Fibroblast of lung (primary cell): Measurements from ENCODE around the gene BACE1. TPM values are rescaled to one million over a fixed set of nuclear protein-coding genes. Genes with fewer than 3 reads are reported as not detected.

Experiments
- DNase-seq, 2 donors: peaks; one replicate each; pipeline versions ENCODE4 v3.0.0 to v3.0.0-alpha.2; 2010; ENCODE audit warnings: low read depth in 2 of 2
- H2AFZ ChIP-seq: 2 replicates; pipeline ENCODE4 v1.5.1; 2012; ENCODE audit warnings: low read length, control low read depth, inconsistent platforms
- H3K27ac ChIP-seq: 2 replicates; pipeline ENCODE4 v1.5.1; 2011; ENCODE audit warnings: low read length, control low read depth; ENCODE audit not compliant: insufficient read depth
- H3K27me3 ChIP-seq: 2 replicates; pipeline ENCODE4 v1.5.1; 2011; ENCODE audit warnings: mild to moderate bottlenecking, low read length; ENCODE audit not compliant: control insufficient read depth, insufficient read depth
- H3K36me3 ChIP-seq: 2 replicates; pipeline ENCODE4 v1.5.1; 2011; ENCODE audit warnings: low read length; ENCODE audit not compliant: control insufficient read depth, insufficient read depth
- H3K4me1 ChIP-seq: 2 replicates; pipeline ENCODE4 v1.5.1; 2011; ENCODE audit warnings: low read length; ENCODE audit not compliant: control insufficient read depth, insufficient read depth; ENCODE audit errors: extremely low read depth
- H3K4me2 ChIP-seq: 2 replicates; pipeline ENCODE4 v1.5.1; 2011; ENCODE audit warnings: low read length, control low read depth; ENCODE audit not compliant: insufficient read depth; ENCODE audit errors: extremely low read depth
- H3K4me3 ChIP-seq, 4 experiments: fragments of 200-600 bp in 1 of 4; sonication (generic) in 1 of 4; replicated peaks in 1 of 4; 2 replicates each; pipeline ENCODE4 v1.5.1; 2011 to 2016; ENCODE audit warnings: low read length in 4 of 4, low read depth in 3 of 4, mild to moderate bottlenecking in 3 of 4, control low read depth in 2 of 4, inconsistent platforms in 1 of 4, mixed read lengths in 1 of 4; ENCODE audit not compliant: insufficient read depth in 1 of 4; ENCODE audit errors: control extremely low read depth in 1 of 4
- H3K79me2 ChIP-seq: 2 replicates; pipeline ENCODE4 v1.5.1; 2012; ENCODE audit warnings: mild to moderate bottlenecking, low read length, inconsistent platforms; ENCODE audit not compliant: control insufficient read depth, insufficient read depth
- H3K9ac ChIP-seq: 2 replicates; pipeline ENCODE4 v1.5.1; 2011; ENCODE audit warnings: mild to moderate bottlenecking, low read length, control low read depth; ENCODE audit not compliant: insufficient read depth
- H3K9me3 ChIP-seq: 2 replicates; pipeline ENCODE4 v1.5.1; 2012; ENCODE audit warnings: low read depth, low read length; ENCODE audit not compliant: control insufficient read depth, insufficient read depth
- H4K20me1 ChIP-seq: 2 replicates; pipeline ENCODE4 v1.5.1; 2011; ENCODE audit warnings: low read length; ENCODE audit not compliant: control insufficient read depth, insufficient read depth; ENCODE audit errors: extremely low read depth
- CTCF ChIP-seq, 2 donors: IDR thresholded peaks in 1 of 2; conservative IDR thresholded peaks in 1 of 2; 1 replicate in 1 of 2; 2 replicates in 1 of 2; pipeline ENCODE4 v1.5.1; 2011 to 2012; ENCODE audit warnings: low read length in 2 of 2, control low read depth in 1 of 2, inconsistent platforms in 1 of 2, low read depth in 1 of 2, mild to moderate bottlenecking in 1 of 2
- EZH2 ChIP-seq: IDR thresholded peaks from 2 replicates; pipeline ENCODE4 v1.5.1; 2012; ENCODE audit warnings: low read length, control low read depth, mild to moderate bottlenecking; ENCODE audit errors: missing control alignments
- polyA plus RNA-seq, 2 donors: library from polyadenylated mRNA; depleted of rRNA in 1 of 2; stranded (reverse) in 1 of 2; unstranded in 1 of 2; fragments of >200 nt; gene quantifications; 2 replicates each; pipeline ENCODE4 v1.2.1, GENCODE V29; 2011 to 2012; ENCODE audit warnings: missing spikeins in 1 of 2
- total RNA-seq: library from RNA; depleted of rRNA; stranded (reverse); fragments of >200 nt; gene quantifications from 2 replicates; pipeline ENCODE4 v1.2.1, GENCODE V29; 2014

The BACE1 gene
- total and polyA plus RNA-seq, 2 donors (not counting 1 experiment from before 2014, with no cell fraction given): 23.1 to 62.7 TPM

- no peaks in the 10 kb centered on the region for H3K79me2 ChIP-seq
- no peaks in the 10 kb centered on the region for H3K27me3 ChIP-seq
- H2AFZ ChIP-seq: no peak overlapping the region
- H3K4me2 ChIP-seq: no peak overlapping the region
- no peak overlapping the region for H3K9ac ChIP-seq
- H3K4me3 ChIP-seq: no peak overlapping the region
- DNase-seq: no peak
- peaks cover 2% of the 10 kb centered on the region for H3K36me3 ChIP-seq
- TF ChIP-seq CTCF (conservative IDR thresholded peaks at IDR 0.05 in 1 of 2, IDR thresholded peaks at IDR 0.05 in 1 of 2; ENCODE audit: low read depth in 1 of 2, low read length in 2 of 2): no peak
- no peak for TF ChIP-seq EZH2
- H3K27ac ChIP-seq: peak overlapping the region; percentile 67
- no peaks in the 10 kb centered on the region for H4K20me1 ChIP-seq
- H3K4me1 ChIP-seq: peaks cover 14% of the 10 kb centered on the region
- no peaks in the 10 kb centered on the region for H3K9me3 ChIP-seq
Observed at GRCh38 chr11:117281869-117282268, 34.2 kb downstream of the BACE1 start.

- Histone ChIP-seq H3K36me3 (peaks cover 2% of the 10 kb centered on the region), H3K79me2 (no peaks in the 10 kb centered on the region), H3K4me3 (no peak overlapping the region), H2AFZ (no peak overlapping the region), H3K4me1 (peaks cover 14% of the 10 kb centered on the region), H3K27me3 (no peaks in the 10 kb centered on the region), H4K20me1 (no peaks in the 10 kb centered on the region), H3K9ac (no peak overlapping the region), H3K9me3 (no peaks in the 10 kb centered on the region), H3K4me2 (no peak overlapping the region), H3K27ac (peak overlapping the region; percentile 67)
- TF ChIP-seq EZH2 (no peak), CTCF (conservative IDR thresholded peaks at IDR 0.05 in 1 of 2, IDR thresholded peaks at IDR 0.05 in 1 of 2; ENCODE audit: low read depth in 1 of 2, low read length in 2 of 2) (no peak)
- peak; percentile 93 to 99 for DNase-seq
Observed at GRCh38 chr11:117281159-117281558, 34.9 kb downstream of the BACE1 start.

GRCh38 chr11:117279711-117280376, 36.2 kb downstream of the BACE1 start:
- Histone ChIP-seq H3K4me1 (peaks cover 14% of the 10 kb centered on the region), H3K4me2 (no peak overlapping the region), H3K27ac (no peak overlapping the region), H3K79me2 (no peaks in the 10 kb centered on the region), H4K20me1 (no peaks in the 10 kb centered on the region), H2AFZ (no peak overlapping the region), H3K9ac (no peak overlapping the region), H3K27me3 (no peaks in the 10 kb centered on the region), H3K4me3 (no peak overlapping the region), H3K9me3 (no peaks in the 10 kb centered on the region), H3K36me3 (no peaks in the 10 kb centered on the region)
- DNase-seq: peak in 1 of 2 donors; percentile 21
- TF ChIP-seq EZH2 (no peak), CTCF (conservative IDR thresholded peaks at IDR 0.05 in 1 of 2, IDR thresholded peaks at IDR 0.05 in 1 of 2; ENCODE audit: low read depth in 1 of 2, low read length in 2 of 2) (no peak)
